Subcutaneous abdominal adipose tissue (tissue), 5 donors: Measurements from ENCODE around the gene CEACAM16.

ENCODE experiments used
- H3K27ac ChIP-seq: one replicate; pipeline ENCODE4 v1.7.0; 2013; ENCODE audit warnings: low read depth, mild to moderate bottlenecking, inconsistent platforms, low read length, moderate library complexity
- H3K27me3 ChIP-seq, 5 donors: one replicate each; pipeline ENCODE4 v1.7.0; 2013; ENCODE audit warnings: low read length in 5 of 5, inconsistent platforms in 1 of 5; ENCODE audit not compliant: control insufficient read depth in 5 of 5, insufficient read depth in 4 of 5
- H3K36me3 ChIP-seq, 5 donors: one replicate each; pipeline ENCODE4 v1.7.0; 2013; ENCODE audit warnings: low read length in 5 of 5; ENCODE audit not compliant: control insufficient read depth in 5 of 5, insufficient read depth in 5 of 5
- H3K4me1 ChIP-seq, 5 donors: one replicate each; pipeline ENCODE4 v1.7.0; 2013; ENCODE audit warnings: low read length in 5 of 5, mild to moderate bottlenecking in 3 of 5, moderate library complexity in 1 of 5; ENCODE audit not compliant: control insufficient read depth in 5 of 5, insufficient read depth in 5 of 5
- H3K4me3 ChIP-seq, 5 donors: one replicate each; pipeline ENCODE4 v1.7.0; 2013; ENCODE audit warnings: low read length in 5 of 5, low read depth in 1 of 5
- H3K9ac ChIP-seq, 5 donors: one replicate each; pipeline ENCODE4 v1.7.0; 2013; ENCODE audit warnings: low read length in 5 of 5, mild to moderate bottlenecking in 4 of 5, moderate library complexity in 3 of 5
- H3K9me3 ChIP-seq, 5 donors: one replicate each; pipeline ENCODE4 v1.7.0; 2013; ENCODE audit warnings: low read length in 5 of 5; ENCODE audit not compliant: control insufficient read depth in 5 of 5
- donor health status: healthy.
- donor health status: healthy.
- donor health status: healthy.
- donor health status: healthy.
- donor health status: healthy.

The CEACAM16 gene

DNA sequence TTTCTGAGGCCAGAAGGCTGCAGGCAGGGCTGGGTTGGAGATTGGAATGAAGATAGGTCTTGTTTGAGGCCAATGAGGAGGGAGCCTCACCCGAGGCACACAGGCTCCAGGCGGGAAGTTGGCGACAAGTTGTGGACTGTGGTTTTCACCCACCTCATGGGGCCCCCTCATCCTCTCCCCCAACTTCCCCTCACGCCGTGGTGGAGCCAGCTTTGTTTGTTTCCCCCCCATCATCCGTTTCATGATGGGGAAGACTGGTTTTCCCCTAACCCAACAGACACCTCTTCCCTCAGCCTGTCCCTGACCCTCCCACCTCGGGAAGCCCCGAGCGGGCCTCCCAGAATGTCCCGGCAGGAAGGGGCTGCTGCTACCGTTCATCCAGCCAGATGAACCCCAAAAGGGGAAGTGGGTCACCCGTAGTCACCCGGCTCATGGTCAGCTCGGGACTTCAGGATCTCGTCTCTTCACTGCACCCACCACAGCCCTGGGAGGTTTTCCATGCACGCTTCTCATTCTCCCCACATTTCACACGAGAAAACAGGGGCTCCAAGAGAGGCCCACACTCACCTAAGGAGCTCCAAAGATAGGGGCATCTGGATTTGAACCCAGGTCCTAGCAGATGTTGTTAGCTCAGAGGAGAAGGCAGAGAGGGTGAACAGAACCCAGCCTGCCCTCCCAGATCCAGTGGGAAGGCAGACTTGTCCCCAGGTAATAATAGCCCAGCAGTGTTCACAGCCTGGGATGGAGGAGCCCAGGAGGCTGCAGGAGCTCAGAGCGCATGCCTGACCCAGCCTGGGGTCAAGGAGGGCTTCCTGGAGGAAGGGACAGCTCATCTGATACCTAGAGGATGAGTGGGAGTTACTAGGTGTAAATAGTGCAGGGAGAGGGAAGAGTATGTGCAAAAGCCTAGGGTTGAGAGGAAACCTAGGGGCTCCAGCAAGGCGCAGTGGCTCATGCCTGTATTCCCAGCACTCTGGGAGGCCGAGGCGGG, 23.5 kb downstream of the CEACAM16 start:
- Histone ChIP-seq H3K27me3 (peaks cover 0 to 6% (median 3%) of the 10 kb centered on the region in 5 donors), H3K9me3 (no peaks in the 10 kb centered on the region), H3K4me1 (peaks cover 6 to 56% (median 39%) of the 10 kb centered on the region in 5 donors), H3K27ac (no peak overlapping the region), H3K9ac (no peak overlapping the region), H3K36me3 (no peaks in the 10 kb centered on the region), H3K4me3 (no peak overlapping the region)

DNA sequence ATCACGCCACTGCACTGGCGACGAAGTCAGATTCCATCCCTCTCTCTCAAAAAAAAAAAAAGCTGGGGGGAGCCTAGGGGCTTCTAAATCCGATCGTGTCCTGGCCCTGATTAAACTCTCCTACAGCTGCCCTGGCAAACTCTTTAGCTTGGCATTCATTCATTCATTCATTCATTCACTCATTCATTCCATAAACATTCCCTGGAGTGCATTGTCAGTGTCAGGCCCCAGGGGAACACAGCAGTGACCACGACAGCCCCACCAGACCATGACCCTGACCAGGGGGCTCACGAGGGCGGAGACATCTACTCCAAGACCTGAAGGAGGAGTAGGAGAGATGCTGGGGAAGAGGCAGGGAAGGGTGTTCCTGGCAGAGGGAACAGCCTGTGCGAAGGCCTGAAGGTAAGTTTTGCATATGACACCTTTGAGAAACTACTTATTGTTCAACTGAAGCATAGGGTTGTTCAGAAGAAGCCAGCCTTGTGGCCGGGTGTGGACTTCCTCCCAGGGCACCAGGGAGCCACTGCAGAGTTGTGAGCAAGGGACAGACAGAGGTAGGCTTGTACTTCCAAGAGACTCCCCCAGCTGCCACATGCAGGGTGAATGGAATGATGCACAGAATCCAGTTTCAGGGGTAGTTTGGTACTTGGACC, 24.5 kb downstream of the CEACAM16 start:
- H3K4me1 ChIP-seq: peaks cover 6 to 50% (median 37%) of the 10 kb centered on the region in 5 donors
- no peak overlapping the region for H3K27ac ChIP-seq
- no peak overlapping the region for H3K9ac ChIP-seq

DNA sequence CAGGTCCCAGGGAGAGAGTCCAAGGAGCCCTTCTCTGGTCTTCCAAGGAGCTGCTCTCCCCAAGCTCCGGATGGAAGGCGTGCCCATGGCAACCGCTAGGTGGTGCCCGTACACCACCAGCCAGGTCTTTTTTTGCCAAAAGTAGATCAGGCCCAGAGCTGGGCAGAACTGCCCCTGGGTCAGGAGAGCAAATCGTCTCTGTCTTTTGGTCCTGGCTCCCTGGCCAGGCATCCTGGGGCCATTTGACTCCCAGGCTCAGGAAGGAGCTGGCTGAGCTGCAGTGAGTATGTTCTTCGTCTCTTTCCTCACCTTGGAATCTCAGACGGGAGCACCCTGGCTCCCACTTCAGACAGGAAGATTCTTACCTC, 25.0 kb downstream of the CEACAM16 start:
- Histone ChIP-seq H3K36me3 (no peaks in the 10 kb centered on the region), H3K4me1 (peaks cover 5 to 44% (median 32%) of the 10 kb centered on the region in 5 donors), H3K27me3 (peaks cover 0 to 6% (median 3%) of the 10 kb centered on the region in 5 donors), H3K9me3 (no peaks in the 10 kb centered on the region), H3K27ac (no peak overlapping the region), H3K4me3 (no peak overlapping the region), H3K9ac (peak overlapping the region in 1 of 5 donors; percentile 48)

More for the DNA sequence above, 24.5 kb downstream of the CEACAM16 start:
- no peaks in the 10 kb centered on the region for H3K9me3 ChIP-seq
- peaks cover 0 to 6% (median 3%) of the 10 kb centered on the region in 5 donors for H3K27me3 ChIP-seq
- no peaks in the 10 kb centered on the region for H3K36me3 ChIP-seq
- H3K4me3 ChIP-seq: no peak overlapping the region

DNA sequence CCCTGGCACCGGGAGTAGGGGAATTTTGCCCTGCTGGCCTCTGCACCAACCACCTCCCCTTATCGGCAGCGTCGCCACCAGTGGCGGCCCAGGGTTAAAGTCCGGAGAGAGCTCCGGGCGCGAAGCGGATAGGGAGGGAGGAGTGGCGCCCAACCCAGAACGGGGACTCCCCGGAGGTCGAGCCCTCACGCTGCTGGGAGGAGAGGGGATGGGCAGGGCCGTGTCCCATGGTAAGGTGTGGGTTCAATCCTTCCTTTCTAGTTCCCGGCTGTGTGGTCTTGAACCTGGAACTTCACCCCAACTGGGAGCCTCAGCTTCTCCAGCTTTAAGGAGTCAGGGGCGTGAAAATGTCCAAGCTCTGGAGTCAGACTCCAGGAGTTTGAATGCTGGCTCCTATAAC, 26.3 kb downstream of the CEACAM16 start:
- Histone ChIP-seq H3K27me3 (peaks cover 0 to 6% (median 3%) of the 10 kb centered on the region in 5 donors), H3K27ac (no peak overlapping the region), H3K9ac (peak overlapping the region in 1 of 5 donors; percentile 41), H3K36me3 (no peaks in the 10 kb centered on the region), H3K4me3 (no peak overlapping the region), H3K9me3 (no peaks in the 10 kb centered on the region), H3K4me1 (peaks cover 2 to 39% (median 26%) of the 10 kb centered on the region in 5 donors)

DNA sequence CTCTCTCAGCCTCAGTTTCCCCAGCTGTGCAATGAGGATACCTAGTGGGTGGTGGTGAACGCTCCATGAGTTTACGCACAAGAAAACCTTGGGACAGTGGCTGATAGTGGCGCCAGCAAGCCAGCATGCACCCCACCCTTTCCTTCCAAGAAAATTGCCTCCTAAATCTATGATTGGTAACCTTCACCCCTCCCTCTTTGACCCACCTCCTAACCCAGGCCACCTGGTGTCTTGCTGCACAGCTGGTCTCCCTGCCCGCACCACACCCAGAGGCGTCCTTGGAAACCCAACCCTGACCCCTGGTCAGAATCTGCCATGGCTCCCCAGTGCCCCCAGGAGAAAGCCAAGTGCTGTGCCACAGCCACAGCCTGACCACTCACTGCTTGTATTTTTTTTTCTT, 26.7 kb downstream of the CEACAM16 start:
- H3K27me3 ChIP-seq: peaks cover 0 to 6% (median 3%) of the 10 kb centered on the region in 5 donors
- H3K27ac ChIP-seq: no peak overlapping the region
- H3K9me3 ChIP-seq: no peaks in the 10 kb centered on the region
- H3K9ac ChIP-seq: peak overlapping the region in 1 of 5 donors; percentile 41
- peaks cover 2 to 37% (median 26%) of the 10 kb centered on the region in 5 donors for H3K4me1 ChIP-seq
- no peaks in the 10 kb centered on the region for H3K36me3 ChIP-seq
- no peak overlapping the region for H3K4me3 ChIP-seq

DNA sequence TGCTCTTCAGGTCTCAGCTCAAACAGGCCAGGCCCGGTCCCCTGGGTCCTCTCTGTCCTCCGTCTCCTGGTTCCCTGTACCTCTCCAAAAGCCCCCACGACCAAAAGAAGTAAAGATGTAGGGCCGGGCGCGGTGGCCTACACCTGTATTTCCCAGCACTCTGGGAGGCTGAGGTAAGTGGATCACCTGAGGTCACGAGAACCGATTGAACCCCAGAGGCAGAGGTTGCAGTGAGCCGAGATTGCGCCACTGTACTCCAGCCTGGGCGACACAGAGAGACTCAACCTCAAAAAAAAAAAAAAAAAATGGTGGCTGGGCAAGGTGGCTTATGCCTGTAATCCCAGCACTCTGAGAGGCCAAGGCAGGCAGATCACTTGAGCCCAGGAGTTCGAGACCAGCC, 27.5 kb downstream of the CEACAM16 start:
- H3K9ac ChIP-seq: no peak overlapping the region
- peaks cover 2 to 37% (median 26%) of the 10 kb centered on the region in 5 donors for H3K4me1 ChIP-seq
- H3K9me3 ChIP-seq: no peaks in the 10 kb centered on the region
- no peaks in the 10 kb centered on the region for H3K36me3 ChIP-seq
- peaks cover 0 to 6% (median 3%) of the 10 kb centered on the region in 5 donors for H3K27me3 ChIP-seq
- no peak overlapping the region for H3K27ac ChIP-seq
- H3K4me3 ChIP-seq: no peak overlapping the region

DNA sequence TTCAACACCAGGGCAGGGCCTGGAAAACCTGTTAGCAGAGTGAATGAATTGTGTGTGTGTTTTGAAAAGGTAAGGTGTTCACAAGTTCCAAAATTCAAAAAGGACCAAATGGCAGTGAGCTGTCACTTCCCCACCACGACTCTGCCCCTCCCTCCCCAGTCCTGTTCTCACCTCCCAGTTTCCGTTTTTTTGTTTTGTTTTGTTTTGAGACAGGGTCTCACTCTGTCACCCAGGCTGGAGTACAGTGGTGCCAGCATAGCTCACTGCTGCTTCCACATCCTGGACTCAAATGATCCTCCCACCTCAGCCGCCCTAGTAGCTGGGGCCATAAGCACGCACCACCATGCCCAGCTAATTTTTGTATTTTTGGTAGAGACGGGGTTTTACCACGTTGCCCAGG, 29.2 kb downstream of the CEACAM16 start:
- H3K27me3 ChIP-seq: peaks cover 0 to 4% (median 0%) of the 10 kb centered on the region in 5 donors
- H3K27ac ChIP-seq: no peak overlapping the region
- no peak overlapping the region for H3K9ac ChIP-seq
- no peaks in the 10 kb centered on the region for H3K9me3 ChIP-seq
- no peak overlapping the region for H3K4me3 ChIP-seq
- peaks cover 2 to 24% (median 17%) of the 10 kb centered on the region in 5 donors for H3K4me1 ChIP-seq
- no peaks in the 10 kb centered on the region for H3K36me3 ChIP-seq

DNA sequence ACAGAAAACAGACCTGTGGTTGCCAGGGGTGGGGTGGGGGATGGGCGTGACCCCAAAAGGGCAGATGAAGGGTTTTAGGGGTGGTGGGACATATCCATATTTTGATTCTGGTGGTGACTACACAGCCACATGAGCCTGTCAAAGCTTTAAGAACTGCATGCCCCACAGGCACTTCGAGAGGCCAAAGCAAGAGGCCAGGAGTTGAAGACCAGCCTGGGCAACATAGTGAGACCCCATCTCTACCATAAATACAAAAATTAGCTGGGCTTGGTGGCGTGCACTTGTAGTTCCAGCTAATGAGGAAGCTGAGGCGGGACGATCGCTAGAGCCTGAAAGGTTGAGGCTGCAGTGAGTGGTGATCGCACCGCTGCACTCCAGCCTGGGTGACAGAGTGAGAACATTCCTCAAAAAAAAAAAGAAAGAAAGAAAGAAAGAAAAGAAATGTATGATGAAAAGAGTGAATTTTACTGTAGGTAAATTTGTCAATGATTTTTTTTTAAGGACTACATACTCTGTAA, 30.6 kb downstream of the CEACAM16 start:
- Histone ChIP-seq H3K9ac (no peak overlapping the region), H3K9me3 (no peaks in the 10 kb centered on the region), H3K36me3 (no peaks in the 10 kb centered on the region), H3K4me3 (no peak overlapping the region), H3K27me3 (peaks cover 0 to 4% (median 0%) of the 10 kb centered on the region in 5 donors), H3K4me1 (peaks cover 2 to 11% (median 8%) of the 10 kb centered on the region in 5 donors), H3K27ac (no peak overlapping the region)

DNA sequence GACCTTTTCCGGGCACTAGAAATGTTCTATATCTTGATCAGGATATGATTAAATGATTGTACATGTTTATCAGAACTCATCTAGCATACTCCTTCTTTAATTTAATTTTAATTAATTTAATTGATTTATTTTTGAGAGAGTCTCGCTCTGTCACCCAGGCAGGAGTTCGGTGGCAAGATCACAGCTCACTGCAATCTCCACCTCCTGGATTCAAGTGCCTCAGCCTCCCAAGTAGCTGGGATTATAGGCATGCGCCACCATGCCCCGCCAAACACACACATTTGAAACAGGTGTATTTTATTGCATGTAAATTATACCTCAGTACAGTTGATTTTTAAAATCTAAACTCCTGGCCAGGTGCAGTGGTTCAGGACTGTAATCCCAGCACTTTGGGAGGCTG, 32.1 kb downstream of the CEACAM16 start:
- Histone ChIP-seq H3K4me1 (no peaks in the 10 kb centered on the region), H3K27ac (no peak overlapping the region), H3K9ac (no peak overlapping the region), H3K4me3 (no peak overlapping the region), H3K27me3 (no peaks in the 10 kb centered on the region), H3K9me3 (no peaks in the 10 kb centered on the region), H3K36me3 (no peaks in the 10 kb centered on the region)

DNA sequence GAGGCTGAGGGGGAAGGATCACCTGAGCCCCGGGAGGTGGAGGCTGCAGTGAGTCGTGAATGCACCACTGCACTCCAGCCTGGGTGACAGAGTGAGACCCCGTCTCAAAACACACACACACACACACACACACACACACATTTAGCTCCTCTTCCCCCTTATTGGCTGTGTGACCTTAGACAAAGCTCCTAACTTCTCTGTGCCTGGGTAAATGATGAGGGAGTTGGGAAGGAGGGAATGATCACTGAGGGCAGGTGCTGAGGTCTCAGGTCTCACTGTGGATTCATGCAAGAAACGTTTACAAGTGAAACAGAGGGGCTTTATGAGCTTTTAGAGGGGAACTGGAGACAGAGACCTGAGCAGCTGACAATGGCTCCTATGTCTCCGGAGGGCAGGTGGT, 32.7 kb downstream of the CEACAM16 start:
- Histone ChIP-seq H3K27me3 (no peaks in the 10 kb centered on the region), H3K36me3 (no peaks in the 10 kb centered on the region), H3K9ac (no peak overlapping the region), H3K4me1 (no peaks in the 10 kb centered on the region), H3K4me3 (no peak overlapping the region), H3K9me3 (no peaks in the 10 kb centered on the region), H3K27ac (no peak overlapping the region)
